ENCODE measurements around the gene HABP4. TPM values are rescaled to one million over a fixed set of nuclear protein-coding genes. Genes with fewer than 3 reads are reported as not detected.
A peak's percentile ranks its signal among the peaks of the same experiment; 100 is the strongest.

The HABP4 gene
- total RNA-seq, 1 donor: 14.1 TPM

DNA sequence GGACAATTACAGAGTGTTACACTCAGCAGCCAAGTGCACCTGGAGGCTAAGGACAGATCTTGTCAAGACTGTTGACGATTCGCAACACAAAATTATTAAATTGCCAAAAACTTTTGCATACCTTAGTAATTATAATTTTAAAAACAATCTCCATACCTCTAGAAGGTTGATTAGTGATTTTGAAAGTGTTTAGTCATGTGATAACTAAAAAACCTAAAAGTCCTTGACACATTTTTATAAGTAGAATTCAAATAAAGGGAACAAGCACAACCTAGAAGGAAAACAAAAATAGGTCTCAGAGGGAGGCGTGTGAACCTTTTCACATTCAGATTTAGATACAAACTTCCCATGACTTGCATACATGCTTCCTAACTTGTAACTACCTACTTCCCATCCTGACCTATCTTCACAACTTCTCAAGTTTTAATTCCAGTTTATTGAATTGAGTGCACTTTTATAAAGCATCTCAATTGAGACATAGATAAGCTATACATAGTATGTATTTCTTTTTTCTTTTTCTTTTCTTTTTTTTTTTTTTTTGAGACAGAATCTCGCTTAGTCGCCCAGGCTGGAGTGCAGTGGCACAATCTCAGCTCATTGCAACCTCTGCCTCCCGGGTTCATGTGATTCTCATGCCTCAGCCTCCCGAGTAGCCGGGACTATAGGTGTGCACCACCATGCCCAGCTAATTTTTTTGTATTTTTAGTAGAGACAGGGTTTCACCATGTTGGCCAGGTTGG lies 37.6 kb upstream of the HABP4 start:
- Histone ChIP-seq H3K4me1 (ENCODE audit: insufficient read depth, low read length) (peaks cover 15% of the 10 kb centered on the region), H3K36me3 (ENCODE audit: insufficient read depth, low read length) (no peaks in the 10 kb centered on the region), H3K4me3 (ENCODE audit: insufficient read depth, low read length) (no peak overlapping the region), H2AFZ (ENCODE audit: low read length) (peak overlapping the region; percentile 45), H3K9me3 (ENCODE audit: low read depth, low read length) (no peaks in the 10 kb centered on the region), H3K27ac (ENCODE audit: low read depth, low read length) (no peak overlapping the region), H3K27me3 (ENCODE audit: insufficient read depth, low read length) (no peaks in the 10 kb centered on the region), H4K20me1 (ENCODE audit: insufficient read depth, low read length) (no peaks in the 10 kb centered on the region), H3K79me2 (ENCODE audit: insufficient read depth, low read length) (peaks cover 53% of the 10 kb centered on the region), H3K4me2 (ENCODE audit: insufficient read depth, low read length) (no peak overlapping the region)
- no peak for DNase-seq (ENCODE audit: insufficient read length, low spot score, missing footprints)
- TF ChIP-seq, protein P1, sequence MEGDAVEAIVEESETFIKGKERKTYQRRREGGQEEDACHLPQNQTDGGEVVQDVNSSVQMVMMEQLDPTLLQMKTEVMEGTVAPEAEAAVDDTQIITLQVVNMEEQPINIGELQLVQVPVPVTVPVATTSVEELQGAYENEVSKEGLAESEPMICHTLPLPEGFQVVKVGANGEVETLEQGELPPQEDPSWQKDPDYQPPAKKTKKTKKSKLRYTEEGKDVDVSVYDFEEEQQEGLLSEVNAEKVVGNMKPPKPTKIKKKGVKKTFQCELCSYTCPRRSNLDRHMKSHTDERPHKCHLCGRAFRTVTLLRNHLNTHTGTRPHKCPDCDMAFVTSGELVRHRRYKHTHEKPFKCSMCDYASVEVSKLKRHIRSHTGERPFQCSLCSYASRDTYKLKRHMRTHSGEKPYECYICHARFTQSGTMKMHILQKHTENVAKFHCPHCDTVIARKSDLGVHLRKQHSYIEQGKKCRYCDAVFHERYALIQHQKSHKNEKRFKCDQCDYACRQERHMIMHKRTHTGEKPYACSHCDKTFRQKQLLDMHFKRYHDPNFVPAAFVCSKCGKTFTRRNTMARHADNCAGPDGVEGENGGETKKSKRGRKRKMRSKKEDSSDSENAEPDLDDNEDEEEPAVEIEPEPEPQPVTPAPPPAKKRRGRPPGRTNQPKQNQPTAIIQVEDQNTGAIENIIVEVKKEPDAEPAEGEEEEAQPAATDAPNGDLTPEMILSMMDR (IDR thresholded peaks at IDR 0.05; ENCODE audit: extremely low read depth, low read depth, low read length): no peak

DNA sequence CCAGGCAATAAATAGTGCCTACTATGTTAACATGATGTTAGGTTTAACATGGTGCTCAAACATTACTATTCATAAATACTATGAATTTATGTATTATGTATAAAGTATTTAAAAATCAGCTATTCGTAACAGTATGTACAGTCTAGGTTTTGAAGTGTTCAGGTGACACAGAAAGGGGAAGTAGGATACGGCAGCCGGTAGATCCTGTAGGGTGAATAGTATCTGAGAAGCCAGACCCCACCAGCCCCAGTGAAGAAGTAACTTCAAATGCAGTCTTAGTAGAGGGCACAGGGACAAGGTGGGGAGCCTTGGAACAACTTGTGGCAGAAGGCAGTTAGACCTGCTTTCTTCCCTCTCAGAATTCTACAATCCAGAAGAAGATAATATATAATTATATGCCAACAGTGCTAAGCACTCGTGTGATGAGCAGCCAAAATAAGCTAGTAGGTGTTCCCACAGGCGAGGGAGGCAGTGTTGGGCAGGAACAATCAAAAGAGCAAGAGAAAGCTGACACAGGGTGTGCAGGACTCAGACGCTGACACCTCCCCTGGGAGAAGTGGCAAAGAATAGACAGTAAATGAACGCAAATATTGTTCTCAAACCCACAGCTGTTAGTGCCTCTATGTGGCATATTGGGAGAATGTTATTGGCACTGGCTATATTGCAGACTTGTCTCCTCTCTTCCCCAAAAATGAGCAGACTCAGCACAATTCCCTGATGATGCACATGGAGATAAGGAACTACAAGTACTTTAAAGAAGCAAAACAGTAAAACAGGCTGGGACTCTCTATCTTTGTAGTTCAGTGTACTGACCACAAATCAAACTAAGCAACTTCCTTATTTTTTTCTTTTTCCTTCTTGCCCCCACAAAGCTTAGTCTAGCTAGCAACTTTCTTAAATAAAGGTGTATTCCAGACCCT lies 36.4 kb upstream of the HABP4 start:
- Histone ChIP-seq H4K20me1 (ENCODE audit: insufficient read depth, low read length) (no peaks in the 10 kb centered on the region), H2AFZ (ENCODE audit: low read length) (peak overlapping the region; percentile 85), H3K4me2 (ENCODE audit: insufficient read depth, low read length) (peak overlapping the region; percentile 58), H3K4me1 (ENCODE audit: insufficient read depth, low read length) (peaks cover 15% of the 10 kb centered on the region), H3K27ac (ENCODE audit: low read depth, low read length) (no peak overlapping the region), H3K4me3 (ENCODE audit: insufficient read depth, low read length) (peak overlapping the region; percentile 8), H3K9me3 (ENCODE audit: low read depth, low read length) (no peaks in the 10 kb centered on the region), H3K36me3 (ENCODE audit: insufficient read depth, low read length) (no peaks in the 10 kb centered on the region), H3K79me2 (ENCODE audit: insufficient read depth, low read length) (peaks cover 50% of the 10 kb centered on the region), H3K27me3 (ENCODE audit: insufficient read depth, low read length) (no peaks in the 10 kb centered on the region)
- peak; percentile 68 for DNase-seq (ENCODE audit: insufficient read length, low spot score, missing footprints)
- TF ChIP-seq, protein P1 (IDR thresholded peaks at IDR 0.05; ENCODE audit: extremely low read depth, low read depth, low read length): no peak

- Histone ChIP-seq H3K27me3 (ENCODE audit: insufficient read depth, low read length) (no peaks in the 10 kb centered on the region), H3K9me3 (ENCODE audit: low read depth, low read length) (no peaks in the 10 kb centered on the region), H3K4me1 (ENCODE audit: insufficient read depth, low read length) (peaks cover 36% of the 10 kb centered on the region), H3K36me3 (ENCODE audit: insufficient read depth, low read length) (no peaks in the 10 kb centered on the region), H3K79me2 (ENCODE audit: insufficient read depth, low read length) (peaks cover 34% of the 10 kb centered on the region), H3K4me3 (ENCODE audit: insufficient read depth, low read length) (peak overlapping the region; percentile 99), H3K27ac (ENCODE audit: low read depth, low read length) (peak overlapping the region; percentile 75), H3K4me2 (ENCODE audit: insufficient read depth, low read length) (peak overlapping the region; percentile 97), H4K20me1 (ENCODE audit: insufficient read depth, low read length) (no peaks in the 10 kb centered on the region), H2AFZ (ENCODE audit: low read length) (peak overlapping the region; percentile 100)
- DNase-seq (ENCODE audit: insufficient read length, low spot score, missing footprints): peak; percentile 98
- TF ChIP-seq, protein P1 (IDR thresholded peaks at IDR 0.05; ENCODE audit: extremely low read depth, low read depth, low read length): peak; percentile 10
Observed at GRCh38 chr9:96417051-96417586, 32.9 kb upstream of the HABP4 start.
